Neural progenitor cell (in vitro differentiated cells): ENCODE measurements around the gene EPHB2.

Experiments
- CTCF ChIP-seq: fragments of 200-600 bp; sonication (generic); IDR thresholded peaks from 2 replicates; pipeline ENCODE4 v1.5.1; 2017; ENCODE audit warnings: antibody characterized with exemption, mild to moderate bottlenecking
- EZH2 ChIP-seq: fragments of 200-600 bp; sonication (generic); IDR thresholded peaks from 2 replicates; pipeline ENCODE4 v1.6.1; 2017; ENCODE audit warnings: antibody characterized with exemption, mild to moderate bottlenecking, moderate library complexity

- TF ChIP-seq CTCF: no peak
- TF ChIP-seq EZH2: no peak
These were observed 244.5 kb downstream of the EPHB2 start for GRCh38 chr1:22955146-22955545.
